ENCODE results near the gene KDM4B. TPM values are rescaled to one million over a fixed set of nuclear protein-coding genes. Genes with fewer than 3 reads are reported as not detected.

Gene KDM4B
- total RNA-seq, 2 donors from 2014 or later, result 27.8 to 38.5 TPM

- H3K27ac ChIP-seq (ENCODE audit: low read depth, low read length), result peak overlapping the region; percentile 70
- Mint-ChIP-seq H3K36me3 (ENCODE audit: low read depth) (peaks cover under 1% of the 10 kb centered on the region), H3K9me3 (no peaks in the 10 kb centered on the region), H3K27me3 (ENCODE audit: insufficient read depth) (no peaks in the 10 kb centered on the region), H3K27ac (no peak overlapping the region), H3K4me3 (no peak overlapping the region), H3K4me1 (peaks cover 13% of the 10 kb centered on the region)
- WGBS, 2 experiments (ENCODE audit: insufficient coverage in 1 of 2, insufficient read length in 1 of 2), result 58 to 77% methylated on average over 14 to 24 of the region's 25 CpGs
- DNase-seq, result peak; percentile 87
- no peaks in the 10 kb centered on the region for H3K9me3 ChIP-seq (ENCODE audit: control insufficient read depth, low read length)
- peaks cover 3% of the 10 kb centered on the region for H3K36me3 ChIP-seq (ENCODE audit: control insufficient read depth, insufficient read depth, low read length)
- H3K4me3 ChIP-seq (ENCODE audit: low read length), result no peak overlapping the region
- no peak overlapping the region for H3K9ac ChIP-seq (ENCODE audit: extremely low read depth, low read length, poor library complexity, severe bottlenecking)
- peaks cover 8% of the 10 kb centered on the region for H3K4me1 ChIP-seq (ENCODE audit: control insufficient read depth, insufficient read depth, low read length)
- no peak for TF ChIP-seq CTCF (conservative IDR thresholded peaks at IDR 0.05)
- no peaks in the 10 kb centered on the region for H3K27me3 ChIP-seq (ENCODE audit: control insufficient read depth, insufficient read depth, low read length, poor library complexity, severe bottlenecking)
These were observed 159.5 kb downstream of the KDM4B start for GRCh38 chr19:5128251-5128935.

DNA sequence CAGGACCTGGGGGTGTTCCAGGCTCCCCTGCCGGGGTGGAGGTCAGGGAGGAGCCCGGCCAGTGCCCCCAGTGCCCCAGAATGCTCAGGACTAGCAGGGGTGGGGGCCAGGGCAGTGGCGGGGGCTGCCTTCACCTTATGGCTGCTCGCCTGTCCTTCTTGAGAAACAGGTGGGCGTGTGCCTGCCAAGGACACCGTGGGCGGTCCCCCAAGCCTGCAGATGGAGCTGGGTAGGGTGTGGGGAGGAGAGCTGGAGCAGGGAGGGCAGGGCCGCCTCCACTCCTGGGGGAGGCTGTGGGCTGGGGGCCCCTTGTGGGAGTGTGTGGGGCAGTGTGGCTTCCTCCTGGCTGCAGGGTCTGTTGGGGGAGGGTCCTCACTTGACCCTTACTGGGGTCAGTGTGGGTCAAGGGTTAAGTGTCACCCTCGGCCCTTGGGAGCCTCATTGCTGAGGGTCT is 160.1 kb downstream of the KDM4B start:
- DNase-seq, result peak; percentile 75
- no peaks in the 10 kb centered on the region for H3K27me3 ChIP-seq (ENCODE audit: control insufficient read depth, insufficient read depth, low read length, poor library complexity, severe bottlenecking)
- H3K4me1 Mint-ChIP-seq, result peaks cover 9% of the 10 kb centered on the region
- H3K36me3 ChIP-seq (ENCODE audit: control insufficient read depth, insufficient read depth, low read length), result peaks cover 3% of the 10 kb centered on the region
- H3K4me3 ChIP-seq (ENCODE audit: low read length), result no peak overlapping the region
- H3K9me3 ChIP-seq (ENCODE audit: control insufficient read depth, low read length), result no peaks in the 10 kb centered on the region
- 70 to 82% methylated on average over 2 to 9 of the region's 9 CpGs for WGBS, 2 experiments (ENCODE audit: insufficient coverage in 1 of 2, insufficient read length in 1 of 2)
- no peak for TF ChIP-seq CTCF (conservative IDR thresholded peaks at IDR 0.05)
- H3K27ac Mint-ChIP-seq, result no peak overlapping the region
- H3K9me3 Mint-ChIP-seq, result no peaks in the 10 kb centered on the region
- no peak overlapping the region for H3K9ac ChIP-seq (ENCODE audit: extremely low read depth, low read length, poor library complexity, severe bottlenecking)
- no peaks in the 10 kb centered on the region for H3K27me3 Mint-ChIP-seq (ENCODE audit: insufficient read depth)
- H3K4me3 Mint-ChIP-seq, result no peak overlapping the region
- H3K27ac ChIP-seq (ENCODE audit: low read depth, low read length), result peak overlapping the region; percentile 80
- H3K36me3 Mint-ChIP-seq (ENCODE audit: low read depth), result no peaks in the 10 kb centered on the region
- H3K4me1 ChIP-seq (ENCODE audit: control insufficient read depth, insufficient read depth, low read length), result peaks cover 8% of the 10 kb centered on the region

GRCh38 chr19:5129691-5130090 is 160.8 kb downstream of the KDM4B start:
- peaks cover 8% of the 10 kb centered on the region for H3K4me1 ChIP-seq (ENCODE audit: control insufficient read depth, insufficient read depth, low read length)
- H3K9me3 ChIP-seq (ENCODE audit: control insufficient read depth, low read length), result no peaks in the 10 kb centered on the region
- peaks cover 3% of the 10 kb centered on the region for H3K36me3 ChIP-seq (ENCODE audit: control insufficient read depth, insufficient read depth, low read length)
- peak overlapping the region; percentile 80 for H3K27ac ChIP-seq (ENCODE audit: low read depth, low read length)
- H3K4me3 Mint-ChIP-seq, result no peak overlapping the region
- H3K27me3 Mint-ChIP-seq (ENCODE audit: insufficient read depth), result no peaks in the 10 kb centered on the region
- H3K9ac ChIP-seq (ENCODE audit: extremely low read depth, low read length, poor library complexity, severe bottlenecking), result no peak overlapping the region
- H3K27ac Mint-ChIP-seq, result peak overlapping the region; percentile 72
- no peak for DNase-seq
- no peaks in the 10 kb centered on the region for H3K9me3 Mint-ChIP-seq
- H3K27me3 ChIP-seq (ENCODE audit: control insufficient read depth, insufficient read depth, low read length, poor library complexity, severe bottlenecking), result no peaks in the 10 kb centered on the region
- 91 to 94% methylated on average over 8 to 13 of the region's 13 CpGs for WGBS, 2 experiments (ENCODE audit: insufficient coverage in 1 of 2, insufficient read length in 1 of 2)
- no peak for TF ChIP-seq CTCF (conservative IDR thresholded peaks at IDR 0.05)
- no peak overlapping the region for H3K4me3 ChIP-seq (ENCODE audit: low read length)
- peaks cover 4% of the 10 kb centered on the region for H3K36me3 Mint-ChIP-seq (ENCODE audit: low read depth)
- peaks cover 9% of the 10 kb centered on the region for H3K4me1 Mint-ChIP-seq
